Neuron (in vitro differentiated cells): ENCODE results near the gene FARP1.

Source experiments
- H2AFZ ChIP-seq: one replicate; pipeline ENCODE4 v1.6.1; 2013; ENCODE audit warnings: low read depth, mild to moderate bottlenecking, inconsistent platforms, low read length, moderate library complexity
- H3K27me3 ChIP-seq: one replicate; pipeline ENCODE4 v1.6.1; 2013; ENCODE audit warnings: low read length; ENCODE audit not compliant: insufficient read depth
- H3K36me3 ChIP-seq: one replicate; pipeline ENCODE4 v1.6.1; 2013; ENCODE audit warnings: low read length; ENCODE audit not compliant: insufficient read depth
- H3K4me1 ChIP-seq: one replicate; pipeline ENCODE4 v1.6.1; 2013; ENCODE audit warnings: low read length; ENCODE audit not compliant: insufficient read depth
- H3K4me3 ChIP-seq: 2 replicates; pipeline ENCODE4 v1.5.1; 2013; ENCODE audit warnings: mild to moderate bottlenecking, low read length, moderate library complexity
- H3K9me3 ChIP-seq: one replicate; pipeline ENCODE4 v1.6.1; 2013; ENCODE audit warnings: low read length

FARP1 gene

DNA sequence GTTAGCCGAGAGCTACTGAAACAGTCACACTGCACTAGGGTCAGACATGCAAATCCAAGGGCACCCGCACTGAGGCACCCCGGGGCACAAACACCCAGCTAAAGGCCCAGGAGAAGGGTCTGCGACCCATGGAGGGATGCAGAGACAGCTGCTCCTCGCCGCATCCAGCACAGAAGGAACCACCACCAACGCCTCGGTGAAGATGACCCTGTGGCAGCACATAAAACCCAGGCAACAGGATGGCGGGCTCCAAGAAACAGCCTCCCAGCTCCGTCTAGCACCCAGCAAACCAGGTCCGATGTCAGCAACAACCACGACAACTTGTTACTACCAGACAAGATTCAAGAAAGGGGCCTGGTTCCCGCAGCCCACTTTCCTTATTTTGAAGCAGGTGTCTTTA lies 351.9 kb downstream of the FARP1 start:
- peaks cover 15% of the 10 kb centered on the region for H3K36me3 ChIP-seq
- H2AFZ ChIP-seq: no peak overlapping the region
- no peaks in the 10 kb centered on the region for H3K27me3 ChIP-seq
- no peak overlapping the region for H3K4me3 ChIP-seq
- peaks cover 7% of the 10 kb centered on the region for H3K9me3 ChIP-seq
- H3K4me1 ChIP-seq: no peaks in the 10 kb centered on the region

DNA sequence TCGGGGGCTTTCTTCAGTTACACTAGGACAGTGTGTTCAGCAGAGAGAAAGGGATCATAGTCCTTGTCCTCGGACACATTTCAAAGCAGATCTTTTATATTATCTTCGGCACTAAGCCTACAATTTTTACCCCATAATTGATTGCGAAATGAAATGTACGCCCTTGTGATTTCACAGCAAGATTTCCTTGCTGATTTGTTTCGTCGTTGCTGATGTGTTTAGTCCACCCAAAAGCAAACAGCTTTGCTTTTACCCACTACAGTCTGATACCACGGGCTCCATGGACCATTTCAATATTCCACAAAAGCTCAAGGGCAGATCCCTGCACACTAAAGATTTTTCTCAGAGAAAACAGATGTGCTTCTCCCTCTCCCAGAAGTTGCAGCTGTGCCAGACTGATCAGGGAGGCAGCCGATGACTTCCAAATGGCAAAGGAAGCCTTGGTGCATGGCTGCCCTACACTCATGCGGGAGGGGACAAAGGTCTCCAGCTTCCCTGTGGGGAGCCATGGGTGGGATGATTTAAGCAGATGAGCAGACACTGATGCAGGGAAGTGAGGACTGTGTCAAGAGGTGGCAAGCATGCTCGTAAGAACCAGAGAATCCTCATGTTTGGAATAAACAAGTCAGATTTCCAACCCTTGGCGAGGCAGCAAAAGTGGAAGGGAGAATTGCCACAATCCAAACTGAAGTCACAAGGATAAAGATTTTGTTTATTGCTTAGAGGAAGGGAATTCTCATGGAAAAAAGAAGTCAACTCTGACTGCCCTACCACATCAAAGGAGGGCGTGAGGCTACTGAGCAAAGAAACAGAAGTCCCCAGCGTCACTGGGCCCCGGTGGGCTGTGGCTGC lies 353.0 kb downstream of the FARP1 start:
- Histone ChIP-seq H3K4me1 (no peaks in the 10 kb centered on the region), H3K36me3 (peaks cover 14% of the 10 kb centered on the region), H2AFZ (no peak overlapping the region), H3K9me3 (peaks cover 7% of the 10 kb centered on the region), H3K4me3 (no peak overlapping the region), H3K27me3 (no peaks in the 10 kb centered on the region)

- H2AFZ ChIP-seq: no peak overlapping the region
- H3K27me3 ChIP-seq: no peaks in the 10 kb centered on the region
- H3K4me1 ChIP-seq: no peaks in the 10 kb centered on the region
- H3K36me3 ChIP-seq: peaks cover 14% of the 10 kb centered on the region
- peaks cover 7% of the 10 kb centered on the region for H3K9me3 ChIP-seq
- no peak overlapping the region for H3K4me3 ChIP-seq
Observed at GRCh38 chr13:98496479-98496791, 353.5 kb downstream of the FARP1 start.

DNA sequence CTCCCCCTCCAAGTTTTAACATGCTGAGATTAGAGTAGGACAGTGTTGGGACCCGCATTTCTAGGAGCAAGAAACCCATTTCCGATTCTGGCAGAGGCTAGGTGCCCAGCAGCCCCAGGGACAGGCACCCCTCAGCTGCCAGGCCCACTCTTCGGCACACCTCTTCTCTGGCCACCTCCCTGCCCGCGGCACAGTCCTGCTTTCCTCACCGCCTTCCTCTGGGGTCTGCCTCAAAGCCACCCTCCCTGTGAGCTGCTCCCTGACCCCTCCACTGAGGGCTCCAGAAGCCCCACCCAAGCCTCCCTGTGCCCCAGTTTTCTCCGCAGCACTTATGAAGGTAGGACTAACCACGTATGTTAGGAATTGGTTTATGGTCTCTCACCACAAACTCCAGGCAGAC lies 354.1 kb downstream of the FARP1 start:
- Histone ChIP-seq H3K36me3 (peaks cover 14% of the 10 kb centered on the region), H3K27me3 (no peaks in the 10 kb centered on the region), H3K9me3 (peaks cover 7% of the 10 kb centered on the region), H2AFZ (no peak overlapping the region), H3K4me3 (no peak overlapping the region), H3K4me1 (no peaks in the 10 kb centered on the region)

DNA sequence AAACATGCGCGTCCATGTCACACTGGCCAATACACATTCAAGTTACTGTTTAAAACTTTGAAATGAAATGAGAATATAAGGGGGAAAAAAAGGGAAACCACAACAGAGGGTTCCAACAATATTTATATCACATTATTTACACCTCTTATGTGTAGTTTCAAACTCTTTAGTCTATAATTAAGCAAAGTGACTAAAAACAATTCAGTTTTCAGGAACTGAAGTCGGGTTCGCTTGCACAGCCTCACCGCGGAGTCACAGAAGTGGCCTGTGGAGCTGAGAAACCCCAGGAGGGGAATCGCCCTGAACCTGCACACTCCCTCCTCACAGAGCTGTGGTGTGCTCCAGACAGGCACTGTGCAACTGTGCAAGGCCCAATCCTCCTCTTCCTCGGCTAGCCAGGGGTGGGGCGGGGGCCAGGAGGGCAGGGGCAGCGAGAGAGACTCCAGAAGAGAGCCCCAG lies 358.1 kb downstream of the FARP1 start:
- Histone ChIP-seq H3K4me3 (no peak overlapping the region), H3K36me3 (peaks cover 17% of the 10 kb centered on the region), H3K27me3 (no peaks in the 10 kb centered on the region), H2AFZ (no peak overlapping the region), H3K9me3 (peaks cover 7% of the 10 kb centered on the region), H3K4me1 (peaks cover 20% of the 10 kb centered on the region)

- Histone ChIP-seq H2AFZ (no peak overlapping the region), H3K4me1 (peaks cover 36% of the 10 kb centered on the region), H3K27me3 (no peaks in the 10 kb centered on the region), H3K36me3 (peaks cover 13% of the 10 kb centered on the region), H3K4me3 (no peak overlapping the region), H3K9me3 (peaks cover 6% of the 10 kb centered on the region)
Observed at GRCh38 chr13:98503175-98504028, 360.5 kb downstream of the FARP1 start.

- Histone ChIP-seq H3K36me3 (peaks cover 11% of the 10 kb centered on the region), H3K4me3 (no peak overlapping the region), H3K4me1 (peaks cover 41% of the 10 kb centered on the region), H2AFZ (no peak overlapping the region), H3K27me3 (no peaks in the 10 kb centered on the region), H3K9me3 (peaks cover 3% of the 10 kb centered on the region)
Observed at GRCh38 chr13:98504029-98504351, 361.1 kb downstream of the FARP1 start.

GRCh38 chr13:98504371-98504963 lies 361.6 kb downstream of the FARP1 start:
- peaks cover 7% of the 10 kb centered on the region for H3K36me3 ChIP-seq
- no peak overlapping the region for H3K4me3 ChIP-seq
- peaks cover 43% of the 10 kb centered on the region for H3K4me1 ChIP-seq
- peaks cover 2% of the 10 kb centered on the region for H3K9me3 ChIP-seq
- no peaks in the 10 kb centered on the region for H3K27me3 ChIP-seq
- H2AFZ ChIP-seq: no peak overlapping the region
